Thyroid gland (tissue), 4 donors: Measurements from ENCODE around the gene DNAH9. TPM values are rescaled to one million over a fixed set of nuclear protein-coding genes. Genes with fewer than 3 reads are reported as not detected.

Experiments
- DNase-seq, 2 donors: peaks; one replicate each; pipeline ENCODE4 v3.0.0-alpha.2; 2019
- H3K27ac ChIP-seq, 3 donors: fragments of 200-600 bp; sonication (generic); 1 replicate in 2 of 3; 2 replicates in 1 of 3; pipeline ENCODE4 v1.5.1; 2016 to 2019; ENCODE audit warnings: mild to moderate bottlenecking in 1 of 3, moderate library complexity in 1 of 3
- H3K27me3 ChIP-seq: fragments of 200-600 bp; sonication (generic); one replicate; pipeline ENCODE4 v1.5.1; 2019
- H3K36me3 ChIP-seq, 2 donors: fragments of 200-600 bp; sonication (generic); one replicate each; pipeline ENCODE4 v1.5.1; 2016 to 2019
- H3K4me1 ChIP-seq, 2 donors: fragments of 200-600 bp; sonication (generic); one replicate each; pipeline ENCODE4 v1.5.1; 2017 to 2019
- H3K4me3 ChIP-seq, 3 donors: fragments of 200-600 bp; sonication (generic); replicated peaks in 1 of 3; 1 replicate in 2 of 3; 2 replicates in 1 of 3; pipeline ENCODE4 v1.5.1; 2016; ENCODE audit warnings: mild to moderate bottlenecking in 1 of 3
- H3K9me3 ChIP-seq: fragments of 200-600 bp; sonication (generic); one replicate; pipeline ENCODE4 v1.5.1; 2017
- POLR2A ChIP-seq, 2 donors: fragments of 450-650 bp; IDR thresholded peaks; one replicate each; pipeline ENCODE4 v1.6.1; 2017; ENCODE audit warnings: antibody characterized with exemption in 2 of 2, mild to moderate bottlenecking in 2 of 2, moderate library complexity in 1 of 2
- WGBS, 2 donors: methylation state at CpG; one replicate each; pipeline ENCODE4 v1.1.5; 2017; 5-methylcytosine and 5-hydroxymethylcytosine counted together
- intact Hi-C: fragments of 100-400 bp; cut with DNase I; formaldehyde crosslinking; loops from one replicate; pipeline ENCODE4 v1.15.1; 2023
- total RNA-seq, 4 donors: library from RNA; depleted of rRNA; stranded (reverse); fragments of >200 nt; gene quantifications; one replicate each; pipeline ENCODE4 v1.2.3, GENCODE V29; 2016
- TF ChIP-seq, protein P1 (sequence below), 6 experiments: fragments of 200-600 bp in 3 of 6; fragments of 450-650 bp in 3 of 6; sonication (generic) in 3 of 6; IDR thresholded peaks; one replicate each; pipeline ENCODE4 v1.5.1; 2016 to 2019; ENCODE audit warnings: antibody characterized with exemption in 6 of 6, mild to moderate bottlenecking in 2 of 6, inconsistent platforms in 1 of 6, moderate library complexity in 1 of 6

The DNAH9 gene
- total RNA-seq, 4 donors from 2014 or later, result under 0.01 to 4.3 (median 2.3) TPM

DNA sequence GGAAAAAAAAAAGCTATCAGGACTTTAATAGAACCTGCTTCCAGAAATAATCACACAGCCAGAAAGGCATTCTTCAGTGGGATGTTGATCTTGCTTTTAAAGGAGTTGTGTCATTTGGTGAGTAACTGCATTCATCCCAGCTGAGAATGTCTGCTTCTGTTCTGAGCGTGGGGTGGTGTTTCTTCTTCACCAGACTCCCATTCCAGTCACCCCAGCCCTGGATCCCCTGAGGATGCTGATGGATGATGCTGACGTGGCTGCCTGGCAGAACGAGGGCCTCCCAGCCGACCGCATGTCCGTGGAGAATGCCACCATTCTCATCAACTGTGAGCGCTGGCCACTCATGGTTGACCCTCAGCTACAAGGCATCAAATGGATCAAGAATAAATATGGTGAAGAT, 276.5 kb downstream of the DNAH9 start:
- intact Hi-C loops, result no loop called here
- Histone ChIP-seq H3K27me3 (no peaks in the 10 kb centered on the region), H3K27ac (no peak overlapping the region), H3K9me3 (no peaks in the 10 kb centered on the region), H3K4me1 (no peaks in the 10 kb centered on the region), H3K36me3 (no peaks in the 10 kb centered on the region), H3K4me3 (no peak overlapping the region)
- WGBS, 2 donors, result 48 to 63% methylated on average over 7 of the region's 7 CpGs
- TF ChIP-seq POLR2A (IDR thresholded peaks at IDR 0.05), result no peak
- TF ChIP-seq, protein P1, sequence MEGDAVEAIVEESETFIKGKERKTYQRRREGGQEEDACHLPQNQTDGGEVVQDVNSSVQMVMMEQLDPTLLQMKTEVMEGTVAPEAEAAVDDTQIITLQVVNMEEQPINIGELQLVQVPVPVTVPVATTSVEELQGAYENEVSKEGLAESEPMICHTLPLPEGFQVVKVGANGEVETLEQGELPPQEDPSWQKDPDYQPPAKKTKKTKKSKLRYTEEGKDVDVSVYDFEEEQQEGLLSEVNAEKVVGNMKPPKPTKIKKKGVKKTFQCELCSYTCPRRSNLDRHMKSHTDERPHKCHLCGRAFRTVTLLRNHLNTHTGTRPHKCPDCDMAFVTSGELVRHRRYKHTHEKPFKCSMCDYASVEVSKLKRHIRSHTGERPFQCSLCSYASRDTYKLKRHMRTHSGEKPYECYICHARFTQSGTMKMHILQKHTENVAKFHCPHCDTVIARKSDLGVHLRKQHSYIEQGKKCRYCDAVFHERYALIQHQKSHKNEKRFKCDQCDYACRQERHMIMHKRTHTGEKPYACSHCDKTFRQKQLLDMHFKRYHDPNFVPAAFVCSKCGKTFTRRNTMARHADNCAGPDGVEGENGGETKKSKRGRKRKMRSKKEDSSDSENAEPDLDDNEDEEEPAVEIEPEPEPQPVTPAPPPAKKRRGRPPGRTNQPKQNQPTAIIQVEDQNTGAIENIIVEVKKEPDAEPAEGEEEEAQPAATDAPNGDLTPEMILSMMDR (IDR thresholded peaks at IDR 0.05), result no peak
- DNase-seq, result no peak

- intact Hi-C loops, result no loop called here
- H3K4me3 ChIP-seq, result no peak overlapping the region
- no peaks in the 10 kb centered on the region for H3K4me1 ChIP-seq
- WGBS, 2 donors, result 32 to 42% methylated on average over 5 of the region's 5 CpGs
- no peaks in the 10 kb centered on the region for H3K27me3 ChIP-seq
- no peak for DNase-seq
- no peak for TF ChIP-seq POLR2A (IDR thresholded peaks at IDR 0.05)
- TF ChIP-seq, protein P1 (IDR thresholded peaks at IDR 0.05), result peak in 3 of 6 experiments; percentile 25 to 57 (median 46)
- H3K36me3 ChIP-seq, result no peaks in the 10 kb centered on the region
- no peaks in the 10 kb centered on the region for H3K9me3 ChIP-seq
- H3K27ac ChIP-seq, result no peak overlapping the region
Measured at GRCh38 chr17:11880714-11881113, 282.4 kb downstream of the DNAH9 start.

DNA sequence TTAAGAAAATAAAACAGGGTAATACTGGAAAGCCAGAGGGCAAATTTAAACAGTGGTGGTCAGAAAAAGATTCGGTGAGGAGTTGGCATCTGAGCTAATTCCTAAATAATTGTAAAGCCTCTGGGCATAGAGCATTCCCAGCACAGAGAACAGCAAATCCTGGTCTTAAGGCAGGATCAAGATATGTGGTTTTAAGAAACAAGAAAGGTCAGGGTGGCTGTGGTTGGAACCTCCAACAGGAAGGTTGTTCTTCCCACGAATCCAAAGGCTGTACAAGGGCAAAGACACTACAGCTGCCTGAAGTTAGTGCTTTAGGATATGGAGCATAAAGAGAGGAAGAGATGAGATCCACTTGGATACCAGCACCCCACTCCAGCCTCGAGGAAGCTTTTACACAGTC, 284.4 kb downstream of the DNAH9 start:
- intact Hi-C loops, result no loop called here
- Histone ChIP-seq H3K4me1 (no peaks in the 10 kb centered on the region), H3K36me3 (no peaks in the 10 kb centered on the region), H3K4me3 (no peak overlapping the region), H3K27me3 (no peaks in the 10 kb centered on the region), H3K27ac (no peak overlapping the region), H3K9me3 (no peaks in the 10 kb centered on the region)
- TF ChIP-seq POLR2A (IDR thresholded peaks at IDR 0.05), result no peak
- TF ChIP-seq, protein P1 (IDR thresholded peaks at IDR 0.05), result no peak
- WGBS, 2 donors, result 70 to 75% methylated on average over 3 of the region's 3 CpGs
- no peak for DNase-seq

DNA sequence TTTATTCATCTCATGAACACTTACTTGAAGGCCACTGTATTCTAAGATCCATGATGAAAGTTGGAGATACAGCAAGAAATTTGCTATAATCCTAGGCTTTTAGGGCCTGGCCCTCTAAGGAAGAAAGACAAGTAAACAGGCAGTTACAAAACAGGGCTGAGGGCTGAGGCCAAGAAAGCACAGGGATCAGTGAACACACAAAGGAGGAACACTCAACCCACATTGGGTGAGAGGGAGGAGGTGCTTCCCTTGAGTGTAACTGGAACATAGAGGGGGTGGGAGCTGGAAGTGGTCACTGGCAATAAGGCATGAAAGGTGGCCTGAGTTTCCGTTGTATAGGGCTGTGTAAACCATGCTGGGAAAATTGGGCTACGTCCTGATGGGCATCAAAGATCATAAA, 286.8 kb downstream of the DNAH9 start:
- 59 to 65% methylated on average over 2 of the region's 2 CpGs for WGBS, 2 donors
- TF ChIP-seq, protein P1 (IDR thresholded peaks at IDR 0.05), result no peak
- no peak for TF ChIP-seq POLR2A (IDR thresholded peaks at IDR 0.05)
- intact Hi-C loops, result no loop called here
- Histone ChIP-seq H3K27me3 (no peaks in the 10 kb centered on the region), H3K27ac (no peak overlapping the region), H3K4me1 (no peaks in the 10 kb centered on the region), H3K36me3 (no peaks in the 10 kb centered on the region), H3K4me3 (no peak overlapping the region), H3K9me3 (no peaks in the 10 kb centered on the region)
- DNase-seq, result peak; percentile 53 to 64

GRCh38 chr17:11889266-11889665, 291.0 kb downstream of the DNAH9 start:
- DNase-seq, result no peak
- intact Hi-C loops, result no loop called here
- H3K4me1 ChIP-seq, result no peaks in the 10 kb centered on the region
- no peaks in the 10 kb centered on the region for H3K27me3 ChIP-seq
- TF ChIP-seq POLR2A (IDR thresholded peaks at IDR 0.05), result no peak
- TF ChIP-seq, protein P1 (IDR thresholded peaks at IDR 0.05), result no peak
- 74 to 78% methylated on average over 5 of the region's 5 CpGs for WGBS, 2 donors
- H3K9me3 ChIP-seq, result no peaks in the 10 kb centered on the region
- no peak overlapping the region for H3K27ac ChIP-seq
- H3K36me3 ChIP-seq, result no peaks in the 10 kb centered on the region
- H3K4me3 ChIP-seq, result no peak overlapping the region
